Endothelial cell of umbilical vein (primary cell): Measurements from ENCODE around the gene ESYT2. TPM values are rescaled to one million over a fixed set of nuclear protein-coding genes. Genes with fewer than 3 reads are reported as not detected.

Experiments used
- BruUV-seq: library from RNA; stranded (reverse); fragments of 400-500 nt; replicated peaks from 2 replicates; lab custom pipeline; 2021; lab: Mats Ljungman, UMichigan
- CTCF ChIA-PET: fragments of 300-600, 350-600 bp; sonication (Branson Sonifier 250); formaldehyde crosslinking; loops from one replicate; lab custom pipeline; 2021; ENCODE audit warnings: antibody characterized with exemption, inconsistent platforms; lab: Charles Lee
- POLR2A ChIA-PET: fragments of 300-600, 350-600 bp; sonication (Branson Sonifier 250); formaldehyde crosslinking; loops from one replicate; lab custom pipeline; 2021; ENCODE audit warnings: antibody characterized with exemption, inconsistent platforms; lab: Charles Lee
- DNase-seq: peaks from one replicate; pipeline ENCODE4 v3.0.0-alpha.2; 2011; ENCODE audit warnings: low read depth, low spot score
- FAIRE-seq: peaks from 2 replicates; lab custom pipeline; 2011; peaks lifted over from hg19 to GRCh38; lab: Jason Lieb, UNC
- H2AFZ ChIP-seq: 2 replicates; pipeline ENCODE4 v1.6.0; 2012; ENCODE audit warnings: low read depth, low read length, control low read depth, inconsistent platforms
- H3K27ac ChIP-seq: 2 replicates; pipeline ENCODE4 v1.5.1; 2011; ENCODE audit warnings: low read depth, mild to moderate bottlenecking, control low read depth, low read length, moderate library complexity; ENCODE audit not compliant: insufficient read depth
- H3K27me3 ChIP-seq, 2 experiments: 2 replicates each; pipeline versions ENCODE4 v1.6.0 to v1.6.1; 2011; ENCODE audit warnings: low read length in 2 of 2, mixed read lengths in 1 of 2; ENCODE audit not compliant: control insufficient read depth in 2 of 2, insufficient read depth in 2 of 2
- H3K36me3 ChIP-seq, 2 experiments: 2 replicates in 1 of 2; 3 replicates in 1 of 2; pipeline ENCODE4 v1.5.1; 2011; ENCODE audit warnings: low read length in 2 of 2, mild to moderate bottlenecking in 1 of 2, moderate library complexity in 1 of 2; ENCODE audit not compliant: control insufficient read depth in 2 of 2, insufficient read depth in 2 of 2; ENCODE audit errors: extremely low read depth in 1 of 2
- H3K4me1 ChIP-seq: 3 replicates; pipeline ENCODE4 v1.5.1; 2011; ENCODE audit warnings: mild to moderate bottlenecking, low read length; ENCODE audit not compliant: control insufficient read depth, insufficient read depth; ENCODE audit errors: extremely low read depth
- H3K4me2 ChIP-seq: 2 replicates; pipeline ENCODE4 v1.6.1; 2011; ENCODE audit warnings: low read length, control low read depth, mixed read lengths; ENCODE audit not compliant: insufficient read depth
- H3K4me3 ChIP-seq, 3 experiments: fragments of 200-600 bp in 1 of 3; sonication (generic), shearing (Covaris generic) in 1 of 3; replicated peaks in 1 of 3; 2 replicates each; pipeline ENCODE4 v1.5.1; 2011 to 2016; ENCODE audit warnings: control low read depth in 3 of 3, low read length in 3 of 3, mild to moderate bottlenecking in 2 of 3, inconsistent platforms in 1 of 3, low read depth in 1 of 3, moderate library complexity in 1 of 3; ENCODE audit not compliant: insufficient read depth in 1 of 3
- H3K79me2 ChIP-seq: 2 replicates; pipeline ENCODE4 v1.6.0; 2012; ENCODE audit warnings: low read length, inconsistent platforms; ENCODE audit not compliant: control insufficient read depth, insufficient read depth
- H3K9ac ChIP-seq: replicated peaks from 2 replicates; pipeline ENCODE3; 2011; ENCODE audit warnings: low read length, control low read depth; ENCODE audit not compliant: insufficient read depth; ENCODE audit errors: extremely low read depth
- H3K9me1 ChIP-seq: replicated peaks from 3 replicates; pipeline ENCODE4 v1.6.0; 2011; ENCODE audit warnings: mild to moderate bottlenecking, low read length; ENCODE audit not compliant: control insufficient read depth, insufficient read depth; ENCODE audit errors: extremely low read depth
- H3K9me3 ChIP-seq: replicated peaks from 2 replicates; pipeline ENCODE4 v1.5.1; 2012; ENCODE audit warnings: low read length, inconsistent platforms; ENCODE audit not compliant: control insufficient read depth, insufficient read depth
- H4K20me1 ChIP-seq: replicated peaks from 2 replicates; pipeline ENCODE3; 2011; ENCODE audit warnings: mild to moderate bottlenecking, low read length; ENCODE audit not compliant: control insufficient read depth, insufficient read depth; ENCODE audit errors: extremely low read depth
- CTCF ChIP-seq, 2 donors: IDR thresholded peaks; 1 replicate in 1 of 2; 2 replicates in 1 of 2; pipeline ENCODE4 v1.5.1; 2011; ENCODE audit warnings: low read length in 2 of 2, mild to moderate bottlenecking in 2 of 2, moderate library complexity in 2 of 2, control low read depth in 1 of 2, inconsistent platforms in 1 of 2, low read depth in 1 of 2; ENCODE audit not compliant: insufficient read depth in 1 of 2; ENCODE audit errors: extremely low read depth in 1 of 2
- EZH2 ChIP-seq: IDR thresholded peaks from 2 replicates; pipeline ENCODE4 v1.6.1; 2012; ENCODE audit warnings: borderline replicate concordance, low read depth, mild to moderate bottlenecking, moderate library complexity, low read length, inconsistent platforms; ENCODE audit not compliant: severe bottlenecking
- FOS ChIP-seq: IDR thresholded peaks from 2 replicates; pipeline ENCODE4 v1.6.1; 2011; ENCODE audit warnings: mild to moderate bottlenecking, low read length, moderate library complexity, borderline replicate concordance; ENCODE audit not compliant: insufficient read depth
- GATA2 ChIP-seq: IDR thresholded peaks from 2 replicates; pipeline ENCODE4 v1.7.0; 2011; ENCODE audit warnings: low read depth, mild to moderate bottlenecking, moderate library complexity, mixed read lengths, low read length; ENCODE audit not compliant: insufficient read length, insufficient read depth
- JUN ChIP-seq: IDR thresholded peaks from 2 replicates; pipeline ENCODE4 v1.6.1; 2011; ENCODE audit warnings: borderline replicate concordance, low read depth; ENCODE audit not compliant: insufficient read length, insufficient read depth
- MYC ChIP-seq: IDR thresholded peaks from one replicate; pipeline ENCODE4 v1.6.1; 2011; ENCODE audit warnings: mild to moderate bottlenecking, low read depth, low read length
- POLR2A ChIP-seq: IDR thresholded peaks from 2 replicates; pipeline ENCODE4 v1.6.1; 2012; ENCODE audit warnings: low read depth, mild to moderate bottlenecking, control low read depth, low read length
- POLR2AphosphoS5 ChIP-seq: IDR thresholded peaks from 2 replicates; pipeline ENCODE4 v1.6.1; 2012; ENCODE audit warnings: low read depth, mild to moderate bottlenecking, control low read depth, low read length, moderate library complexity; ENCODE audit not compliant: insufficient read depth
- dilution Hi-C: fragments of 300-500 bp; cut with MboI; formaldehyde crosslinking; loops from one replicate; pipeline ENCODE4 v1.15.0; 2019; ENCODE audit warnings: low sequenced_read_pairs; ENCODE audit not compliant: extremely low pct_ligation_motif_present
- intact Hi-C: fragments of 100-400 bp; cut with micrococcal nuclease; formaldehyde crosslinking; loops from one replicate; pipeline ENCODE4 v1.10.0; 2022
- polyA plus RNA-seq, 4 experiments: library from polyadenylated mRNA; depleted of rRNA in 3 of 4; stranded (reverse) in 3 of 4; unstranded in 1 of 4; fragments of >200 nt; gene quantifications; 2 replicates each; pipeline versions ENCODE4 v1.2.1 to v1.2.3, GENCODE V29; 2011 to 2012; ENCODE audit warnings: missing spikeins in 1 of 4
- total RNA-seq: library from RNA; stranded (reverse); gene quantifications from 2 replicates; pipeline ENCODE4 v1.2.3, GENCODE V29; 2021
- TF ChIP-seq, protein P1 (sequence below): IDR thresholded peaks from 2 replicates; pipeline ENCODE4 v1.6.1; 2011; ENCODE audit not compliant: insufficient read depth, insufficient read length

The ESYT2 gene
- total and polyA plus RNA-seq, 2 donors (not counting 3 experiments of a cell fraction or from before 2014, with no cell fraction given): 18.8 to 46.6 TPM

DNA sequence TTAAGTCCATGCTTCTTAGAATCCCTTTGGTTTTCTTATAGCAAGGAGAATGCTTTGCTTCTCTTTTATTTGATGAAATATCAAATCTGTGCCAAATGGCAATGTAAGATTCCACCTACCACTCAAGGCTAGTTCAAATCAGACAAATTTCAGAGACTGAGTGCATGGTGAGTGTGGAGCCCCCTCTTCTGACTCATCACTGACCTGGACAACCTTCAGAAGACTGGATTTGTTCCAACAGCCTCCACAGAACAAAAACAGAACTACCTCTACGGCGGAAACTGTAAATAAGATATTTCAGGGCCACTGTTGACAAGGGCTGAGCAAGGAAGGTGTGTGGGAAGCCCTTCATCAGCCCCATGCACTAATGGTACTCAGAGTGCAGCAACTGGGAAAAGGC lies 145.8 kb downstream of the ESYT2 start:
- no peaks in the 10 kb centered on the region for H3K79me2 ChIP-seq
- no peak overlapping the region for H3K4me3 ChIP-seq
- no peak overlapping the region for H3K27ac ChIP-seq
- no peak for FAIRE-seq
- dilution Hi-C loops (no loop called here), intact Hi-C loops (no loop called here)
- no peak overlapping the region for H2AFZ ChIP-seq
- H3K4me1 ChIP-seq: peaks cover 9% of the 10 kb centered on the region
- no peak overlapping the region for H3K9ac ChIP-seq
- no peak for TF ChIP-seq MYC
- no peak for TF ChIP-seq CTCF (IDR thresholded peaks at IDR 0.05; ENCODE audit: extremely low read depth in 1 of 2, insufficient read depth in 1 of 2, low read depth in 1 of 2, low read length in 2 of 2)
- TF ChIP-seq GATA2: no peak
- no peak for TF ChIP-seq JUN
- TF ChIP-seq, protein P1, sequence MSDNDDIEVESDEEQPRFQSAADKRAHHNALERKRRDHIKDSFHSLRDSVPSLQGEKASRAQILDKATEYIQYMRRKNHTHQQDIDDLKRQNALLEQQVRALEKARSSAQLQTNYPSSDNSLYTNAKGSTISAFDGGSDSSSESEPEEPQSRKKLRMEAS: no peak
- no peak for TF ChIP-seq POLR2AphosphoS5
- TF ChIP-seq POLR2A: no peak
- no peak for TF ChIP-seq FOS
- TF ChIP-seq EZH2: no peak
- no TSS peak for BruUV-seq
- DNase-seq: peak; percentile 36
- ChIA-PET CTCF (interaction anchor here (1.5 kb wide), 1 partner anchor 13 kb away, joined by 4 read pairs; no protein-coding TSS in a partner anchor), POLR2A (no interaction called here)
- no peaks in the 10 kb centered on the region for H4K20me1 ChIP-seq
- peaks cover 0 to 32% of the 10 kb centered on the region in 2 experiments for H3K36me3 ChIP-seq
- H3K9me3 ChIP-seq: no peaks in the 10 kb centered on the region
- H3K9me1 ChIP-seq: no peaks in the 10 kb centered on the region
- no peak overlapping the region for H3K4me2 ChIP-seq
- no peaks in the 10 kb centered on the region for H3K27me3 ChIP-seq
